Activated T-helper 2 cell treated with anti-CD3 and anti-CD28 coated beads, Interferon-gamma antibody, Interleukin-2, Interleukin-4, amounts not matched to agents 10 μg/mL and 5 μg/mL and 100 μg/mL, durations not matched to agents 14 hours and 24 hours and 36 hours (primary cell): ENCODE data around the gene GRM8. TPM values are rescaled to one million over a fixed set of nuclear protein-coding genes. Genes with fewer than 3 reads are reported as not detected.
"Not testable (repeated sequence)": the region's sequence is repeated elsewhere in the genome, so short reads cannot be mapped to it uniquely, and the experiment has no call there.

Experiments
- DNase-seq: peaks from one replicate; pipeline ENCODE4 v3.0.0; 2021; ENCODE audit warnings: low spot score
- H3K27ac Mint-ChIP-seq: one replicate; pipeline ENCODE4 v1.8.0; 2021; ENCODE audit warnings: mixed read lengths
- H3K27me3 Mint-ChIP-seq: one replicate; pipeline ENCODE4 v1.8.0; 2021; ENCODE audit warnings: low read depth, mixed read lengths
- H3K36me3 Mint-ChIP-seq: one replicate; pipeline ENCODE4 v1.8.0; 2021; ENCODE audit warnings: low read depth, mixed read lengths
- H3K4me1 Mint-ChIP-seq: one replicate; pipeline ENCODE4 v1.8.0; 2021; ENCODE audit warnings: low read depth, mixed read lengths
- H3K4me3 Mint-ChIP-seq: one replicate; pipeline ENCODE4 v1.8.0; 2021; ENCODE audit warnings: low read depth, mild to moderate bottlenecking, moderate library complexity, mixed read lengths
- H3K9me3 Mint-ChIP-seq: one replicate; pipeline ENCODE4 v1.8.0; 2021; ENCODE audit warnings: mixed read lengths
- intact Hi-C: fragments of 100-400 bp; cut with micrococcal nuclease; formaldehyde crosslinking; loops from one replicate; pipeline ENCODE4 v1.15.1; 2023
- total RNA-seq: library from RNA; stranded (reverse); gene quantifications from 2 replicates; pipeline ENCODE4 v1.2.3, GENCODE V29; 2022

The GRM8 gene
- total RNA-seq, 1 donor from 2014 or later: not detected

DNA sequence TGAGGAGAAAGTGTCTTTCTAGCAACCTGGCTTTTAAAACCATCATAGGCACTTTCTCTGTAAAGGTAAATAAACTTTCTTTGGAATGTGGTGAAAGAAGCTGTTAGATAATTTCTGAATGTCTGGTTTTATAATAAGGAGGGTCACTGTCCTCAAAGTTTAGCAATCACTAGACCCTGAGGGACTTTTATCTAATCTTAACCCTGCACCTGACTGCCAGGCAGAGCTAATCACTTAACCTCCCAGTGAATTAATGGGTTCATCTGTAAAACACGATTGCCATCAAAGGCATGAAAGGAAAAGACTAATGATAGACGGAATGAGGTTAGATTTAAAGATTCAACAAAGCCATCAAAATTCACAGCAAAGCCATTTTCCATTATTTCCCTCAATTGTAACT lies 553.8 kb downstream of the GRM8 start:
- Mint-ChIP-seq H3K36me3 (no peaks in the 10 kb centered on the region), H3K9me3 (no peaks in the 10 kb centered on the region), H3K4me1 (peaks cover 17% of the 10 kb centered on the region), H3K27ac (no peak overlapping the region), H3K27me3 (peaks cover 24% of the 10 kb centered on the region), H3K4me3 (no peak overlapping the region)
- intact Hi-C loops: no loop called here
- DNase-seq: no peak

DNA sequence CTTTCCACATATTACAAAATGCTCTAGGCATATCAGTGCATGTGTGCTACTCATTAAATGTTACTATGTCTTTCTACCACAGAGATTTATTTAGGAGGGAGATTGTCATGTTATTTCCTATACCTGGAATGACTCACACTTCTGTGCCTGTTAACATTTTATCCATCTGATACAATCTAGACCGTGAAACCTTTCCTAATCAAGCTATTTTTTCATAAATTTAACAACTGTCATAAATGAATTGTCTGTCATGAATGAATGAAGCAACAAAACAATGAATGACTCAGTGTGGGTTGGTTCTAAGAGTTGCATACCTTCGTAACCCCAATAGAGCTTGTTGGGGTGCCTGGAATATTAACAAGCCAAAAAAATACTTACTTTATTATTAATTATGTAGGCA lies 554.3 kb downstream of the GRM8 start:
- no peak for DNase-seq
- Mint-ChIP-seq H3K27me3 (peaks cover 20% of the 10 kb centered on the region), H3K27ac (no peak overlapping the region), H3K4me1 (peaks cover 17% of the 10 kb centered on the region), H3K9me3 (no peaks in the 10 kb centered on the region), H3K36me3 (no peaks in the 10 kb centered on the region), H3K4me3 (no peak overlapping the region)
- intact Hi-C loops: no loop called here

GRCh38 chr7:126696256-126697038 lies 556.3 kb downstream of the GRM8 start:
- peaks cover 13% of the 10 kb centered on the region for H3K4me1 Mint-ChIP-seq
- H3K9me3 Mint-ChIP-seq: no peaks in the 10 kb centered on the region
- DNase-seq: no peak
- H3K27ac Mint-ChIP-seq: no peak overlapping the region
- H3K4me3 Mint-ChIP-seq: no peak overlapping the region
- peaks cover 15% of the 10 kb centered on the region for H3K27me3 Mint-ChIP-seq
- intact Hi-C loops: no loop called here
- H3K36me3 Mint-ChIP-seq: no peaks in the 10 kb centered on the region

DNA sequence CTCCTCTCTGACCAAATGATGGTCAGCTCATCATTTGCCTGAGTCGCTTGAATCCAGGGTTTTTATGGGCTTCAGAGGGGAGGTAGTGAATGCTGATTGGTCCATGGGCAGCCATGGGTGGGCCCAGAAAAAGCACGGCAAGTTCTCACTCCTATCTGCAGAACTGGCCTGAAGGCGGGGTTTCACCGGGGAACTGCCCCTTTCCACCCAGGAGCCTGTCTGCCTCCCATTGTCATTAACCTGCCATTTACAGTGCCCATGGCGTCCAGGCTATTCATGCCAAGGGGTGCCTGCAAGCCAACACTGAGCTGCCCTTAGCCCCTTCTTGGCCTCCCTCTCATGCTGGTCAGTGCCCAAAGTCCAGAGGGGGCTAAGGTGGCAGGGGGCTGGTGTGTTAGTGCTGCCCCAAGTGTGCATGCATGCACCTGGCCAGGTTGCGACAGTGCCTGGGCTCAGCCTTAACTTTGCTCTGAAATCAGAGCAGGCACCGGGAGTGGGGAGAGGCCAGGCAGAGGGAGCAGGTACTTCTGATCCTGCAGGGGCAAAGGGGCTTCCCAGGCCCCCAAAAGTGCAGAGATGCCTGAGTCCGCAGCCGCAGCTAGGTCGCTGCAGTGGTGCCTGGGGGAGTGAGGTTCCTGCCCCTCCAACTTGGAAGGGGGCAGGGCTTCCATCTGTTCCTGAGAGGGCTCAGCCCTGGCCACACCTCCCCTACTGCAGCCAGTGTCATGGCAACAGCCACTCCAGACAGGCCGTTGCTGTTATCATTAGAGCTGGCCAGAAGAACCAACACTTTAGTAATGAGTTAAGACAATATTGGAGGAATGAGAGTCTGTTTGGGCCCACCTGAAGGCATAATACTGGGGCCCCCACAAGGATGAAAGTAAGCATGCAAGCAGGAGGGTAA lies 561.6 kb downstream of the GRM8 start:
- H3K27me3 Mint-ChIP-seq: peaks cover 6% of the 10 kb centered on the region
- intact Hi-C loops: no loop called here
- H3K4me3 Mint-ChIP-seq: no peak overlapping the region
- no peaks in the 10 kb centered on the region for H3K9me3 Mint-ChIP-seq
- H3K27ac Mint-ChIP-seq: no peak overlapping the region
- no peaks in the 10 kb centered on the region for H3K36me3 Mint-ChIP-seq
- no peaks in the 10 kb centered on the region for H3K4me1 Mint-ChIP-seq
- DNase-seq: no peak

- Mint-ChIP-seq H3K27me3 (peaks cover 3% of the 10 kb centered on the region), H3K27ac (no peak overlapping the region), H3K9me3 (no peaks in the 10 kb centered on the region), H3K4me1 (no peaks in the 10 kb centered on the region), H3K4me3 (no peak overlapping the region), H3K36me3 (no peaks in the 10 kb centered on the region)
- no peak for DNase-seq
- intact Hi-C loops: no loop called here
Observed at GRCh38 chr7:126690104-126690503, 562.6 kb downstream of the GRM8 start.

DNA sequence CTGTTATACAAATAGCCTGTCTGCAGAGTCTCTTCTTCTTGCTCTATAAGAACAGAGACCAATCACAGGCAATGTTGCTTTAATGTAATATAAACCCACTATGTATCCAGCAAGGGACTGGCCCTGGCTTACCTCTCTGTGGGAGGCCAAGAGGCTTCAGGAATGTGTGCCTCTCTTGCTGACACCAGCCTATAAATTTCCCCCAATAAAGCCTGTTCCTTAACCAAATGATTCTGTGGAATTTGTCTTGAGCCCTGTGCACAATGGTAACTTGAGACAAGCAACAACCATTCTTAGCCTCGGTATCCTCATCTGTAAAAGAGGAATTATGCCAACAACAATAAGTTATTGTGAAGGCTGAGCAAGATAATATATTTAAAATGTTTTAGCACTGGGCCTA lies 563.7 kb downstream of the GRM8 start:
- Mint-ChIP-seq H3K4me1 (no peaks in the 10 kb centered on the region), H3K27ac (no peak overlapping the region), H3K27me3 (no peaks in the 10 kb centered on the region), H3K9me3 (no peaks in the 10 kb centered on the region), H3K36me3 (no peaks in the 10 kb centered on the region), H3K4me3 (no peak overlapping the region)
- no peak for DNase-seq
- intact Hi-C loops: no loop called here

DNA sequence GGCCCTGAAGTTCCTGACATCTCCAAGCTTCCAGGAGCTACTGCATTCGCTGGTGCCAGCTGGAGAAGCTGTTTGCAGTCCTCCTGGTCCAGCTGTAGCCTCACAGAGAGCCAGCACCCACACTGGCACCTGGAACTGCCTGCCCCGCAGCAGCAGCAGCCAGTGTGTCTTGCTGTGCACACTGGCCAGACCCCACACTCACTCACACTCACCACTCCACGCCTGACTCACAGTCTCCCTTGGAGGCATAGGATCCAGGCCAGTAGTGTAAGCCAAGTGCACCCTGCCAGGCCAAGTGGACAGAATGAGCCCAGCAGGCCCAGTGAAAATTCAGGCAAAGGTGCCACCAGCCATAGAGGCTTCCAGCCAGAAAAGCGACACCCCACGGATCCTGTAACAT lies 566.3 kb downstream of the GRM8 start:
- no peaks in the 10 kb centered on the region for H3K9me3 Mint-ChIP-seq
- no peak for DNase-seq
- no peaks in the 10 kb centered on the region for H3K4me1 Mint-ChIP-seq
- no peaks in the 10 kb centered on the region for H3K27me3 Mint-ChIP-seq
- no peak overlapping the region for H3K27ac Mint-ChIP-seq
- intact Hi-C loops: no loop called here
- no peak overlapping the region for H3K4me3 Mint-ChIP-seq
- H3K36me3 Mint-ChIP-seq: no peaks in the 10 kb centered on the region

DNA sequence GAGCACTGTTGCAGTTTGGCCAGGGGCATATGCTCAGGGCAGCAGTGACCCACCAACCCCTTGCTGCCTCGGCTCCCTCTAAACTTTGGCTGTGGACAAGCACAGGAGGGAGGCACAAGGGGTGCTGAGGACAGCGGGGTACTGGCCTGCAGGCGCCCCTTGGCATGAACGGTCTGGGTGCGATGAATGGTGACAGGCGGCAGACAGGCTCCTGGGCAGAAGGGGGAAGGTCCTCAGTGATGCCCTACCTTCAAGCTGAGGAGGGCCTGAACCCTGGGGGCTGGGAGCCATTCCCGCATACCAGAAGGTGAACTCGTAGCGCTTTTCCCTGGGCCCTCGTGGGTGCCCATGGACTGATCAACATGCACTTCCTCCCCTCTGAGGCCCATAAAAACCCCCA lies 567.1 kb downstream of the GRM8 start:
- no peaks in the 10 kb centered on the region for H3K36me3 Mint-ChIP-seq
- no peaks in the 10 kb centered on the region for H3K9me3 Mint-ChIP-seq
- no peaks in the 10 kb centered on the region for H3K4me1 Mint-ChIP-seq
- no peak for DNase-seq
- intact Hi-C loops: no loop called here
- H3K27ac Mint-ChIP-seq: no peak overlapping the region
- no peak overlapping the region for H3K4me3 Mint-ChIP-seq
- no peaks in the 10 kb centered on the region for H3K27me3 Mint-ChIP-seq

DNA sequence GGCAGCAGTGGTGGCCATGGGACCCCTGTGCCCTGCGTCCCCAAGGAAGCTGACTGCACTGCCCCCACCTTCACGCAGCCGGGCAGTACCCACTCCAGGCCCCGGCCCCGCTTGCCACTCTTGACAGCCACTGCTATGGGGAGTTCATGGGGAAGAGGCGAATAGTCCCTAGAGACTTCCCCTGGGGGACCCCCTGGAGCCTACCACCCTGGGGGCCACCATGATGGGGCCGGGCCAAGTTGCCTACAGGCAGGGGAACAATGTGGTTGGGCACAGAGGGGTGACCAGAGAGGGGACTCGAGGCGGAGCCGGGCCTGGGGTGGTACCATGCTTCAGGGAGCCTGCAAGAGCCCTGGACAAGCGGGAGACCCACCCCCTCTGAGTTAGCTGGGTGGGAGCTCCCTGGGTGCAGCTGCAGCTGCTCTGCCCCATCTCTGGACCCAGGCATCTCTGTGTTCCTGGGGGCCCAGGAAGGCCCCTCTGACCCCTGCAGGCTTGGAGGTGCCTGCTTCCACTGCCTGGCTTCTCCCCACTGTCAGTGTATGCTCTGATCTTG lies 567.6 kb downstream of the GRM8 start:
- DNase-seq: no peak
- intact Hi-C loops: no loop called here
- Mint-ChIP-seq H3K27me3 (no peaks in the 10 kb centered on the region), H3K4me3 (no peak overlapping the region), H3K4me1 (no peaks in the 10 kb centered on the region), H3K36me3 (no peaks in the 10 kb centered on the region), H3K27ac (no peak overlapping the region), H3K9me3 (no peaks in the 10 kb centered on the region)

- no peaks in the 10 kb centered on the region for H3K27me3 Mint-ChIP-seq
- no peaks in the 10 kb centered on the region for H3K36me3 Mint-ChIP-seq
- no peak overlapping the region for H3K4me3 Mint-ChIP-seq
- intact Hi-C loops: no loop called here
- H3K27ac Mint-ChIP-seq: no peak overlapping the region
- no peaks in the 10 kb centered on the region for H3K9me3 Mint-ChIP-seq
- H3K4me1 Mint-ChIP-seq: no peaks in the 10 kb centered on the region
- DNase-seq: no peak
Observed at GRCh38 chr7:126682176-126682575, 570.6 kb downstream of the GRM8 start.

DNA sequence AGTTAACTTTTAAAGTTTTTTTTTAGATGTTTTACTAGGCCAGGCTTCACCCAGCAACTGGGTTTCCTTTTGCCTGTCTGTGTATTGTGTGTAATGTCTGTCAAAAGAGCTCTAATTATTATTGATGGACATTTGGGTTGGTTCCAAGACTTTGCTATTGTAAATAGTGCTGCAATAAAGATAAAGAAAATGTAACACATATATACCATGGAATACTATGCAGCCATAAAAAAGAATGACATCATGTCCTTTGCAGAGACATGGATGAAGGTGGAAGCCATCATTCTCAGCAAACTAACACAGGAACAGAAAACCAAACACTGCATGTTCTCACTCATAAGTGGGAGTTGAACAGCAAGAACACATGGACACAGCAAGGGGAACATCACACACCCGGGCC lies 584.0 kb downstream of the GRM8 start:
- H3K36me3 Mint-ChIP-seq: not testable (repeated sequence)

DNA sequence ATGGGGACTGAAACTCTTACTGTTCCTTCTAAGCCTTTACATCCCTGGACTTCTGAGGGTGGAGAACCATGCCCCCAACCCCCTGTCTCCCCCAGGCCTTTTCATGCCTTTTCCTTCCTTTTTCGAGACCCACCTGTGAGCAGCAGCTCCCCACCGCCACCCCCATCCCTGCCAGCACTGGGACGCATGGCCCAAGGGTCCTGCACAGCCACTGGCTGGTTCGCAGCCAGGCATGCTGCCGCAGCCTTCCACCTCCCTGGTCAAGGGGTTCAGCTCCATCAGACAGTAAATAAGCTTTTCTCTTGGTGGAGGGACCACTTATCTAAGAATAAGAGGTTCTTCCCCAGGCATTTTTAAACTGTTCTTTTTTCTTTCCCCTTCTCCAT lies 584.4 kb downstream of the GRM8 start:
- Mint-ChIP-seq H3K9me3 (peaks cover 11% of the 10 kb centered on the region), H3K36me3 (no peaks in the 10 kb centered on the region), H3K4me3 (no peak overlapping the region), H3K27ac (no peak overlapping the region), H3K4me1 (no peaks in the 10 kb centered on the region), H3K27me3 (no peaks in the 10 kb centered on the region)
- DNase-seq: no peak
- intact Hi-C loops: no loop called here

More for the DNA sequence above, 584.0 kb downstream of the GRM8 start:
- H3K9me3 Mint-ChIP-seq, intact Hi-C loops, H3K4me1 Mint-ChIP-seq, H3K27ac Mint-ChIP-seq, H3K27me3 Mint-ChIP-seq, H3K4me3 Mint-ChIP-seq, DNase-seq: not testable (repeated sequence)
